Caco-2 (cell line): ENCODE data around the gene PARD3B. TPM values are rescaled to one million over a fixed set of nuclear protein-coding genes. Genes with fewer than 3 reads are reported as not detected.

ENCODE experiments used
- BruUV-seq: library from RNA; stranded (reverse); fragments of 400-500 nt; replicated peaks from 2 replicates; lab custom pipeline; 2021; lab: Mats Ljungman, UMichigan
- CTCF ChIA-PET: fragments of 300-600 bp; sonication (Branson Sonifier 250); formaldehyde crosslinking; loops from one replicate; lab custom pipeline; 2022; ENCODE audit warnings: antibody characterized with exemption; lab: Charles Lee
- POLR2A ChIA-PET: fragments of 300-600 bp; sonication (Branson Sonifier 250); formaldehyde crosslinking; loops from one replicate; lab custom pipeline; 2022; ENCODE audit warnings: antibody characterized with exemption; lab: Charles Lee
- DNase-seq, 2 experiments: peaks; one replicate each; pipeline versions ENCODE4 v3.0.0 to v3.0.0-alpha.2; 2020 to 2022
- H3K27me3 ChIP-seq: replicated peaks from 2 replicates; pipeline ENCODE4 v1.6.0; 2011; ENCODE audit warnings: low read length; ENCODE audit not compliant: control insufficient read depth, insufficient read depth
- H3K36me3 ChIP-seq: 2 replicates; pipeline ENCODE4 v1.5.1; 2011; ENCODE audit warnings: low read length; ENCODE audit not compliant: control insufficient read depth, insufficient read depth
- H3K4me1 ChIP-seq: fragments of 250-450 bp; sonication (Bioruptor Pico); 2 replicates; pipeline ENCODE4 v1.5.1; 2020; ENCODE audit warnings: mild to moderate bottlenecking
- H3K4me3 ChIP-seq: 2 replicates; pipeline ENCODE4 v1.5.1; 2011; ENCODE audit warnings: low read depth, mild to moderate bottlenecking, control low read depth, low read length
- H3K9me3 ChIP-seq: fragments of 250-450 bp; sonication (Bioruptor Pico); 2 replicates; pipeline ENCODE4 v1.5.1; 2020; ENCODE audit warnings: mild to moderate bottlenecking, moderate library complexity
- H3K27ac Mint-ChIP-seq: one replicate; pipeline ENCODE4 v1.8.0; 2022; ENCODE audit warnings: mixed read lengths; ENCODE audit not compliant: unreplicated experiment
- H3K27me3 Mint-ChIP-seq: one replicate; pipeline ENCODE4 v1.8.0; 2022; ENCODE audit warnings: mixed read lengths; ENCODE audit not compliant: insufficient read depth, unreplicated experiment
- H3K36me3 Mint-ChIP-seq: one replicate; pipeline ENCODE4 v1.8.0; 2022; ENCODE audit warnings: mild to moderate bottlenecking, mixed read lengths; ENCODE audit not compliant: insufficient read depth, unreplicated experiment
- H3K4me1 Mint-ChIP-seq: one replicate; pipeline ENCODE4 v1.8.0; 2022; ENCODE audit warnings: low read depth, mixed read lengths; ENCODE audit not compliant: unreplicated experiment
- H3K4me3 Mint-ChIP-seq: one replicate; pipeline ENCODE4 v1.8.0; 2022; ENCODE audit warnings: mild to moderate bottlenecking, moderate library complexity, mixed read lengths; ENCODE audit not compliant: unreplicated experiment
- H3K9me3 Mint-ChIP-seq: one replicate; pipeline ENCODE4 v1.8.0; 2022; ENCODE audit warnings: mixed read lengths; ENCODE audit not compliant: unreplicated experiment
- CTCF ChIP-seq, 2 experiments: fragments of 200-600 bp in 1 of 2; IDR thresholded peaks; 1 replicate in 1 of 2; 2 replicates in 1 of 2; pipeline versions ENCODE4 v1.5.1 to v1.8.0; 2011 to 2022; ENCODE audit warnings: antibody characterized with exemption in 1 of 2, control low read depth in 1 of 2, inconsistent platforms in 1 of 2, low read depth in 1 of 2, low read length in 1 of 2, mild to moderate bottlenecking in 1 of 2, moderate library complexity in 1 of 2; ENCODE audit not compliant: insufficient read depth in 1 of 2, severe bottlenecking in 1 of 2, unreplicated experiment in 1 of 2
- intact Hi-C: fragments of 100-400 bp; cut with micrococcal nuclease; formaldehyde crosslinking; loops from one replicate; pipeline ENCODE4 v1.10.0; 2022; ENCODE audit not compliant: unreplicated experiment
- total RNA-seq: library from RNA; stranded (reverse); gene quantifications from 2 replicates; pipeline ENCODE4 v1.2.3, GENCODE V29; 2022

Gene PARD3B
- total RNA-seq, 1 experiment from 2014 or later: 68.9 TPM

DNA sequence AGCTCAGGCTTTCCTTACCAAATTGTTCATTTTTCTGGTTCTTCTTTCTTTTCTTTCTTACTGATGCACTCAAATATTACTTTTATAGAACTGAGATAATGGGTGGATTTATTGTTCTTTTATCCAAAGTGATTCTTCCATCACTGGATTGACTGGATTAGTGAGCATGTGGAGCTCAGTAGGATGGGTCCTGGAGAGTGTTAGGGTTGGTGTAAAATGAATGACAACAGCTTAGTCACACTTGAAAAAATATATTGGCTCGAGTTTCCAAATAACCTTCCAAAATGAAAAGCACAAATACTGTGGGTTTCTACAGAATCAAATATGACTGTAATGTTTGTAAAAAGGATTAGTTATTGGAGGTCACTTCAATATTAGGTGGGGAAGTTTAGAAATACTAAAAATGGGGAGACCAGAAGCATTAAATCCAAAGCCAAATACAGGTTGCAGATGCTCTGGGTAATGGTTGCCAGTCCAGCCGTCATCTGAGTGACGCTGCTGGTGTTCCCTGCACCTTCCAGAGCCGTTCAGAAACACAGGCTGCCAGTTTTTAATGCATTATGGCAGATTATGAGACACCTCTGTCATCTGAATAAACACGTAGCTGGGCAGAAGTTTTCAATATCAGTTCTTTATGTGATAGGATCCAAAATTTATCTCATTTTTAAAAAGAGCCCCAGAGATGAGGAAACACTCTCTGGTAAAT is 842.2 kb downstream of the PARD3B start:
- no TSS peak for BruUV-seq
- H3K9me3 ChIP-seq: no peaks in the 10 kb centered on the region
- TF ChIP-seq CTCF (IDR thresholded peaks at IDR 0.05; ENCODE audit: insufficient read depth in 1 of 2, low read depth in 1 of 2, low read length in 1 of 2, severe bottlenecking in 1 of 2, unreplicated experiment in 1 of 2): no peak
- no peaks in the 10 kb centered on the region for H3K36me3 ChIP-seq
- no peak for DNase-seq
- H3K36me3 Mint-ChIP-seq: no peaks in the 10 kb centered on the region
- no peak overlapping the region for H3K4me3 Mint-ChIP-seq
- ChIA-PET POLR2A (no interaction called here), CTCF (no interaction called here)
- no peak overlapping the region for H3K4me3 ChIP-seq
- peaks cover 7% of the 10 kb centered on the region for H3K4me1 Mint-ChIP-seq
- H3K27me3 ChIP-seq: no peaks in the 10 kb centered on the region
- H3K27ac Mint-ChIP-seq: no peak overlapping the region
- no peaks in the 10 kb centered on the region for H3K9me3 Mint-ChIP-seq
- H3K27me3 Mint-ChIP-seq: no peaks in the 10 kb centered on the region
- intact Hi-C loops: no loop called here
- H3K4me1 ChIP-seq: peaks cover 6% of the 10 kb centered on the region; the same call in 1 of the 2 replicates

- no peaks in the 10 kb centered on the region for H3K9me3 Mint-ChIP-seq
- H3K4me3 Mint-ChIP-seq: no peak overlapping the region
- H3K27me3 Mint-ChIP-seq: no peaks in the 10 kb centered on the region
- no peak overlapping the region for H3K4me3 ChIP-seq
- H3K36me3 Mint-ChIP-seq: no peaks in the 10 kb centered on the region
- CTCF ChIA-PET: no interaction called here
- H3K27ac Mint-ChIP-seq: no peak overlapping the region
- H3K4me1 Mint-ChIP-seq: peaks cover 5% of the 10 kb centered on the region
- TF ChIP-seq CTCF (IDR thresholded peaks at IDR 0.05; ENCODE audit: insufficient read depth in 1 of 2, low read depth in 1 of 2, low read length in 1 of 2, severe bottlenecking in 1 of 2, unreplicated experiment in 1 of 2): no peak
- DNase-seq: no peak
- no peaks in the 10 kb centered on the region for H3K36me3 ChIP-seq
- H3K9me3 ChIP-seq: no peaks in the 10 kb centered on the region
- BruUV-seq: no TSS peak
- no peaks in the 10 kb centered on the region for H3K27me3 ChIP-seq
- no peaks in the 10 kb centered on the region for H3K4me1 ChIP-seq
- POLR2A ChIA-PET: no interaction called here
- intact Hi-C loops: no loop called here
These were observed 845.6 kb downstream of the PARD3B start for GRCh38 chr2:205390866-205391265.

- H3K27me3 Mint-ChIP-seq: no peaks in the 10 kb centered on the region
- ChIA-PET CTCF (no interaction called here), POLR2A (interaction anchor here (1.0 kb wide), 1 partner anchor 109 kb away, joined by 3 read pairs; no protein-coding TSS in a partner anchor)
- no peaks in the 10 kb centered on the region for H3K27me3 ChIP-seq
- H3K9me3 Mint-ChIP-seq: no peaks in the 10 kb centered on the region
- H3K36me3 ChIP-seq: no peaks in the 10 kb centered on the region; the same call in none of the 2 replicates
- H3K4me3 ChIP-seq: no peak overlapping the region
- H3K4me3 Mint-ChIP-seq: no peak overlapping the region
- peaks cover 18% of the 10 kb centered on the region for H3K4me1 Mint-ChIP-seq
- no peak for DNase-seq
- H3K27ac Mint-ChIP-seq: no peak overlapping the region
- no TSS peak for BruUV-seq
- no peaks in the 10 kb centered on the region for H3K9me3 ChIP-seq
- TF ChIP-seq CTCF (IDR thresholded peaks at IDR 0.05; ENCODE audit: insufficient read depth in 1 of 2, low read depth in 1 of 2, low read length in 1 of 2, severe bottlenecking in 1 of 2, unreplicated experiment in 1 of 2): no peak
- peaks cover 5% of the 10 kb centered on the region for H3K36me3 Mint-ChIP-seq
- intact Hi-C loops: loop anchor here (1.0 kb wide), 1 partner anchor 23 kb away; no protein-coding TSS in a partner anchor
- peaks cover 21% of the 10 kb centered on the region for H3K4me1 ChIP-seq
These were observed 856.2 kb downstream of the PARD3B start for GRCh38 chr2:205401511-205401910.
